ENCODE measurements around the gene USP54.

The USP54 gene

GRCh38 chr10:73495226-73495883, 95.8 kb downstream of the USP54 start:
- peak overlapping the region; percentile 84 to 97 (median 95) for H3K4me3 ChIP-seq (ENCODE audit: control insufficient read depth in 1 of 7, extremely low read depth in 1 of 7, insufficient read depth in 4 of 7, low read depth in 2 of 7, low read length in 6 of 7)
- H3K27me3 ChIP-seq (replicated peaks in 2 of 5; ENCODE audit: control insufficient read depth in 4 of 5, insufficient read depth in 5 of 5, low read length in 4 of 5) = no peaks in the 10 kb centered on the region
- H3K27ac ChIP-seq (ENCODE audit: insufficient read depth in 1 of 2, low read depth in 1 of 2, low read length in 2 of 2, poor library complexity in 1 of 2, severe bottlenecking in 2 of 2) = peak overlapping the region; percentile 86 to 95
- H3K9me3 ChIP-seq (ENCODE audit: control extremely low read depth in 1 of 5, control insufficient read depth in 4 of 5, insufficient read depth in 2 of 5, low read depth in 1 of 5, low read length in 4 of 5) = no peaks in the 10 kb centered on the region
- peaks cover 17 to 31% (median 23%) of the 10 kb centered on the region in 4 experiments for H3K4me1 ChIP-seq (ENCODE audit: control extremely low read depth in 1 of 4, control insufficient read depth in 4 of 4, insufficient read depth in 4 of 4, low read length in 3 of 4)
- 0% methylated on average over 32 of the region's 55 CpGs for WGBS (ENCODE audit: insufficient coverage)
- peak; percentile 88 to 94 (median 91) for DNase-seq
- POLR2A ChIA-PET = interaction anchor here (0.5 to 0.9 kb wide), 4 partner anchors 17 to 1716 kb away, joined by 3 to 5 read pairs (median 3); partner anchors contain the start of gene VDAC2
- CTCF ChIA-PET = interaction anchor here (0.6 to 2.1 kb wide), 4 partner anchors 9 to 293 kb away, joined by 3 to 7 read pairs (median 4); no protein-coding TSS in a partner anchor
- H3K36me3 ChIP-seq (ENCODE audit: control insufficient read depth in 4 of 4, insufficient read depth in 4 of 4, low read length in 3 of 4) = peaks cover 2 to 13% (median 9%) of the 10 kb centered on the region in 4 experiments

GRCh38 chr10:73494877-73495225, 96.3 kb downstream of the USP54 start:
- WGBS (ENCODE audit: insufficient coverage) = 0% methylated on average over 1 of the region's 2 CpGs
- peaks cover 17 to 30% (median 23%) of the 10 kb centered on the region in 4 experiments for H3K4me1 ChIP-seq (ENCODE audit: control extremely low read depth in 1 of 4, control insufficient read depth in 4 of 4, insufficient read depth in 4 of 4, low read length in 3 of 4)
- H3K27ac ChIP-seq (ENCODE audit: insufficient read depth in 1 of 2, low read depth in 1 of 2, low read length in 2 of 2, poor library complexity in 1 of 2, severe bottlenecking in 2 of 2) = peak overlapping the region; percentile 86 to 95
- no peak for DNase-seq
- ChIA-PET CTCF (interaction anchor here (0.6 to 2.1 kb wide), 3 partner anchors 9 to 293 kb away, joined by 3 to 7 read pairs (median 3); no protein-coding TSS in a partner anchor), POLR2A (interaction anchor here (0.7 kb wide), 1 partner anchor 17 kb away, joined by 3 read pairs; no protein-coding TSS in a partner anchor)
- peaks cover 2 to 9% (median 4%) of the 10 kb centered on the region in 4 experiments for H3K36me3 ChIP-seq (ENCODE audit: control insufficient read depth in 4 of 4, insufficient read depth in 4 of 4, low read length in 3 of 4)
- H3K9me3 ChIP-seq (ENCODE audit: control extremely low read depth in 1 of 5, control insufficient read depth in 4 of 5, insufficient read depth in 2 of 5, low read depth in 1 of 5, low read length in 4 of 5) = no peaks in the 10 kb centered on the region
- H3K4me3 ChIP-seq (ENCODE audit: control insufficient read depth in 1 of 7, extremely low read depth in 1 of 7, insufficient read depth in 4 of 7, low read depth in 2 of 7, low read length in 6 of 7) = peak overlapping the region; percentile 84 to 97 (median 95)
- H3K27me3 ChIP-seq (replicated peaks in 2 of 5; ENCODE audit: control insufficient read depth in 4 of 5, insufficient read depth in 5 of 5, low read length in 4 of 5) = no peaks in the 10 kb centered on the region

GRCh38 chr10:73494213-73494612, 96.9 kb downstream of the USP54 start:
- POLR2A ChIA-PET = no interaction called here
- WGBS (ENCODE audit: insufficient coverage) = 100% methylated on average over 9 of the region's 15 CpGs

GRCh38 chr10:73493781-73494180, 97.4 kb downstream of the USP54 start:
- Histone ChIP-seq H3K4me3 (ENCODE audit: control insufficient read depth in 1 of 7, extremely low read depth in 1 of 7, insufficient read depth in 4 of 7, low read depth in 2 of 7, low read length in 6 of 7) (peak overlapping the region in 2 of 7 experiments; percentile 49 to 88), H3K4me1 (ENCODE audit: control extremely low read depth in 1 of 4, control insufficient read depth in 4 of 4, insufficient read depth in 4 of 4, low read length in 3 of 4) (peaks cover 17 to 30% (median 23%) of the 10 kb centered on the region in 4 experiments), H3K27me3 (replicated peaks in 2 of 5; ENCODE audit: control insufficient read depth in 4 of 5, insufficient read depth in 5 of 5, low read length in 4 of 5) (no peaks in the 10 kb centered on the region), H3K36me3 (ENCODE audit: control insufficient read depth in 4 of 4, insufficient read depth in 4 of 4, low read length in 3 of 4) (peaks cover 0 to 6% (median 4%) of the 10 kb centered on the region in 4 experiments), H3K9me3 (ENCODE audit: control extremely low read depth in 1 of 5, control insufficient read depth in 4 of 5, insufficient read depth in 2 of 5, low read depth in 1 of 5, low read length in 4 of 5) (no peaks in the 10 kb centered on the region), H3K27ac (ENCODE audit: insufficient read depth in 1 of 2, low read depth in 1 of 2, low read length in 2 of 2, poor library complexity in 1 of 2, severe bottlenecking in 2 of 2) (peak overlapping the region in 1 of 2 experiments; percentile 12)
- no CpG with 5 or more reads among the region's 2 CpGs for WGBS (ENCODE audit: insufficient coverage)
- CTCF ChIA-PET = interaction anchor here (1.0 kb wide), 1 partner anchor 103 kb away, joined by 5 read pairs; no protein-coding TSS in a partner anchor
- DNase-seq = no peak
- POLR2A ChIA-PET = no interaction called here

More at GRCh38 chr10:73494213-73494612, 96.9 kb downstream of the USP54 start:
- CTCF ChIA-PET = interaction anchor here (1.0 to 2.1 kb wide), 2 partner anchors 35 to 103 kb away, joined by 5 to 7 read pairs; no protein-coding TSS in a partner anchor
- Histone ChIP-seq H3K4me1 (ENCODE audit: control extremely low read depth in 1 of 4, control insufficient read depth in 4 of 4, insufficient read depth in 4 of 4, low read length in 3 of 4) (peaks cover 17 to 30% (median 23%) of the 10 kb centered on the region in 4 experiments), H3K36me3 (ENCODE audit: control insufficient read depth in 4 of 4, insufficient read depth in 4 of 4, low read length in 3 of 4) (peaks cover 2 to 8% (median 4%) of the 10 kb centered on the region in 4 experiments), H3K27me3 (replicated peaks in 2 of 5; ENCODE audit: control insufficient read depth in 4 of 5, insufficient read depth in 5 of 5, low read length in 4 of 5) (no peaks in the 10 kb centered on the region), H3K4me3 (ENCODE audit: control insufficient read depth in 1 of 7, extremely low read depth in 1 of 7, insufficient read depth in 4 of 7, low read depth in 2 of 7, low read length in 6 of 7) (peak overlapping the region in 4 of 7 experiments; percentile 88 to 97 (median 94)), H3K27ac (ENCODE audit: insufficient read depth in 1 of 2, low read depth in 1 of 2, low read length in 2 of 2, poor library complexity in 1 of 2, severe bottlenecking in 2 of 2) (peak overlapping the region in 1 of 2 experiments; percentile 95), H3K9me3 (ENCODE audit: control extremely low read depth in 1 of 5, control insufficient read depth in 4 of 5, insufficient read depth in 2 of 5, low read depth in 1 of 5, low read length in 4 of 5) (no peaks in the 10 kb centered on the region)
- DNase-seq = no peak

GRCh38 chr10:73486601-73487000, 104.5 kb downstream of the USP54 start:
- H3K36me3 ChIP-seq (ENCODE audit: control insufficient read depth in 4 of 4, insufficient read depth in 4 of 4, low read length in 3 of 4) = peaks cover 3 to 10% (median 8%) of the 10 kb centered on the region in 4 experiments
- DNase-seq = no peak
- no peaks in the 10 kb centered on the region for H3K4me1 ChIP-seq (ENCODE audit: control extremely low read depth in 1 of 4, control insufficient read depth in 4 of 4, insufficient read depth in 4 of 4, low read length in 3 of 4)
- CTCF ChIA-PET = interaction anchor here (0.5 to 1.5 kb wide), 2 partner anchors 8 to 25 kb away, joined by 3 read pairs; no protein-coding TSS in a partner anchor
- no peaks in the 10 kb centered on the region for H3K9me3 ChIP-seq (ENCODE audit: control extremely low read depth in 1 of 5, control insufficient read depth in 4 of 5, insufficient read depth in 2 of 5, low read depth in 1 of 5, low read length in 4 of 5)
- no peak overlapping the region for H3K27ac ChIP-seq (ENCODE audit: insufficient read depth in 1 of 2, low read depth in 1 of 2, low read length in 2 of 2, poor library complexity in 1 of 2, severe bottlenecking in 2 of 2)
- POLR2A ChIA-PET = no interaction called here
- H3K4me3 ChIP-seq (ENCODE audit: control insufficient read depth in 1 of 7, extremely low read depth in 1 of 7, insufficient read depth in 4 of 7, low read depth in 2 of 7, low read length in 6 of 7) = no peak overlapping the region
- no peaks in the 10 kb centered on the region for H3K27me3 ChIP-seq (replicated peaks in 2 of 5; ENCODE audit: control insufficient read depth in 4 of 5, insufficient read depth in 5 of 5, low read length in 4 of 5)
- 100% methylated on average over 3 of the region's 4 CpGs for WGBS (ENCODE audit: insufficient coverage)

GRCh38 chr10:73485320-73485719, 105.8 kb downstream of the USP54 start:
- no peaks in the 10 kb centered on the region for H3K4me1 ChIP-seq (ENCODE audit: control extremely low read depth in 1 of 4, control insufficient read depth in 4 of 4, insufficient read depth in 4 of 4, low read length in 3 of 4)
- no peak overlapping the region for H3K27ac ChIP-seq (ENCODE audit: insufficient read depth in 1 of 2, low read depth in 1 of 2, low read length in 2 of 2, poor library complexity in 1 of 2, severe bottlenecking in 2 of 2)
- H3K4me3 ChIP-seq (ENCODE audit: control insufficient read depth in 1 of 7, extremely low read depth in 1 of 7, insufficient read depth in 4 of 7, low read depth in 2 of 7, low read length in 6 of 7) = no peak overlapping the region
- no peaks in the 10 kb centered on the region for H3K9me3 ChIP-seq (ENCODE audit: control extremely low read depth in 1 of 5, control insufficient read depth in 4 of 5, insufficient read depth in 2 of 5, low read depth in 1 of 5, low read length in 4 of 5)
- no peaks in the 10 kb centered on the region for H3K27me3 ChIP-seq (replicated peaks in 2 of 5; ENCODE audit: control insufficient read depth in 4 of 5, insufficient read depth in 5 of 5, low read length in 4 of 5)
- POLR2A ChIA-PET = no interaction called here
- peaks cover 3 to 10% (median 8%) of the 10 kb centered on the region in 4 experiments for H3K36me3 ChIP-seq (ENCODE audit: control insufficient read depth in 4 of 4, insufficient read depth in 4 of 4, low read length in 3 of 4)
- no peak for DNase-seq
- WGBS (ENCODE audit: insufficient coverage) = 100% methylated on average over 1 of the region's 1 CpG
- CTCF ChIA-PET = interaction anchor here (1.5 kb wide), 1 partner anchor 10 kb away, joined by 3 read pairs; no protein-coding TSS in a partner anchor

GRCh38 chr10:73480158-73480557, 111.0 kb downstream of the USP54 start:
- ChIA-PET CTCF (no interaction called here), POLR2A (no interaction called here)
- Histone ChIP-seq H3K27ac (ENCODE audit: insufficient read depth in 1 of 2, low read depth in 1 of 2, low read length in 2 of 2, poor library complexity in 1 of 2, severe bottlenecking in 2 of 2) (no peak overlapping the region), H3K4me1 (ENCODE audit: control extremely low read depth in 1 of 4, control insufficient read depth in 4 of 4, insufficient read depth in 4 of 4, low read length in 3 of 4) (no peaks in the 10 kb centered on the region), H3K9me3 (ENCODE audit: control extremely low read depth in 1 of 5, control insufficient read depth in 4 of 5, insufficient read depth in 2 of 5, low read depth in 1 of 5, low read length in 4 of 5) (no peaks in the 10 kb centered on the region), H3K36me3 (ENCODE audit: control insufficient read depth in 4 of 4, insufficient read depth in 4 of 4, low read length in 3 of 4) (peaks cover 12 to 40% (median 20%) of the 10 kb centered on the region in 4 experiments), H3K27me3 (replicated peaks in 2 of 5; ENCODE audit: control insufficient read depth in 4 of 5, insufficient read depth in 5 of 5, low read length in 4 of 5) (no peaks in the 10 kb centered on the region), H3K4me3 (ENCODE audit: control insufficient read depth in 1 of 7, extremely low read depth in 1 of 7, insufficient read depth in 4 of 7, low read depth in 2 of 7, low read length in 6 of 7) (no peak overlapping the region)
- DNase-seq = no peak
- whole genome bisulfite sequencing (ENCODE audit: insufficient coverage) = 98% methylated on average over 7 of the region's 7 CpGs
